Stimulated activated CD4-positive, alpha-beta T cell treated with anti-CD3 and anti-CD28 coated beads, Interleukin-4, amount 100 ng/mL, for 48 hours (primary cell): ENCODE measurements around the gene TSPAN10.

Source experiments
- DNase-seq, 2 donors: peaks; one replicate each; pipeline ENCODE4 v3.0.0-alpha.2; 2020; ENCODE audit warnings: low read depth in 2 of 2

TSPAN10 gene

DNA sequence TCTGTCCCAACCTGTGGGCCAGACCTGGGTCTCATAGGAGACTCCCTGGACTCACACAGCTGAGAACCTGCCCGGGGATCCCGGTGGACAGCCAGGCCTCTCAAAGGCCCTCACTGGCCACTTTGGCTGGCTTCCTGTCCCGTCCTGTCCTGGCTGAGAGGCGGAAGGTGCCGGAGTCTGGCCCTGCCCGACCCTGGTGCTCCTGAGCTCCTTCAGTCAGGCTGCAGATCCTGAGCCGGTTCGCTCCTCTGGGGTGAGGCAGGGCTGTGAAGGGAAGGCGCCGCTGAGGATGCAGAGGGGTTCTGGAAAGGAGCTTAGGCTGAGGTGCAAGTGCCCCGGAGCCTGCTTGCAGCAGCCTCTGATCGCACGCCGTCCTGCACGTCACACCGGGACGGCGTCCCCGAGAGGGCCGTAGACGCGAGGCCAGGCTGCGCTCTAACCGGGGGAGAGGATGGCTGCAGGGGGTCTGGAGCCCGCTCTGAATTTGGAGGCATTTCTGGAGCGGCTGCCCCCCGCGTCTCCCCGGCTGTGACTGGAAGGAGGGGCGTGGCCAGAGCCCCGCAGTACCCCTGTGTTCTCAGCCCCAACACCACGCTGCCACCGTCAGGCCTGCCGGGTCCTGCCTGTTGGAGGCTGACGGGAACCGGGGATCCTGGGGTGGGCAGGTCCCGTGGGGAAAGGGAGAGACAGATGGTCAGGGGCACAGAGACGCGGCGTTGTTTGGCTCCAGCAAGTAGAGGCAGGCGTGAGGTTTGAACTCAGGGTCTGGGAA, 51.0 kb downstream of the TSPAN10 start:
- no peak for DNase-seq

DNA sequence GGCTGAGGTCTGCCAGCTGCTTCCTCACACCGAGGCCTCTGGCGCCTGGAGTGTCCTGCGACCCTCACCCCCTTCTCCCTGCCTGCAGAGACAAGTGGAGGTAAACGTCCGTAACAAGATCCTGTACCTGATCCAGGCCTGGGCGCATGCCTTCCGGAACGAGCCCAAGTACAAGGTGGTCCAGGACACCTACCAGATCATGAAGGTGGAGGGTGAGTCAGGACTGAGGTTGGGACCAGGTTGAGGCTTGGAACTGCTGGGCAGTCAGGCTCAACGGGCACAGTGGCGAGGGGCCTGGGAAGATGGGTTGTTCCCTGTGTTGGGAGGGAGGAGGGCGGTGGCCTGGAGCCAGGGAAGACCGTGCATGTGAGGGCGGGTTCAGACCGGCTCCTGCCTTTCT, 51.6 kb downstream of the TSPAN10 start:
- no peak for DNase-seq

DNA sequence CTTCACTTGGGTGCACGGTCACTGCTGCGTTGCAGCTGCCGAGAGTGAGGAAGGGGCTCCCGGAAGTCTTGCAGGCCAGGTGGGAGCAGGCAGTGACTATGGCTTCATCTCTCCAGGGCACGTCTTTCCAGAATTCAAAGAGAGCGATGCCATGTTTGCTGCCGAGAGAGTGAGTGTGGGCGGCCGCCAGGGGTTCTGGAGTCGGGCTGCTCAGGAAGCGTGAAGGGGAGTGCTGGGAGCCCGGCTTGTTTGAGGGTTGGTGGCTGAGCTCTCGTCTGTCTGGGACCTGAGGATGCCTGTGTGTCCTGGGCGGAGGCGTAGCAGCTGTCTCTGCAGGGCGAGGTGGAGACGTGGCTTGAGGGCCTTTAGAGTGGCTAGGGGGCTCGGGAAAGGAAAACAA, 53.1 kb downstream of the TSPAN10 start:
- DNase-seq, result no peak

DNA sequence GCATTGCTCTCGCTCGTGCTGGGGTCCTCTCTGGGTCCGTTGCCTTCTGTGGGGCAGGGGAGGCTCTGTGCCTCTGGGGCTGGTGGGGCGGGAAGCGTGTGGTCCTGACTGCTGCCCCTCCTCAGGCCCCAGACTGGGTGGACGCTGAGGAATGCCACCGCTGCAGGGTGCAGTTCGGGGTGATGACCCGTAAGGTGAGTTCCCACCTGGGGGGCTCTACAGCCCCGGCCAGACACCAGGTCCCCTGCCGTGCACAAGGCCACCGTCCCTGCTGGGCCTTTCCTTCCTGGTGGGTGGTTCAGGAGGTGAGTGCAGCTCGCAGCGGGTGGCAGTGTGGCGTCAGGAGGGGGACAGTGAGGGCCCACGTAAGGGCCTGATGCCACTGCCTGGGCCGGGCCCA, 53.6 kb downstream of the TSPAN10 start:
- no peak for DNase-seq

DNA sequence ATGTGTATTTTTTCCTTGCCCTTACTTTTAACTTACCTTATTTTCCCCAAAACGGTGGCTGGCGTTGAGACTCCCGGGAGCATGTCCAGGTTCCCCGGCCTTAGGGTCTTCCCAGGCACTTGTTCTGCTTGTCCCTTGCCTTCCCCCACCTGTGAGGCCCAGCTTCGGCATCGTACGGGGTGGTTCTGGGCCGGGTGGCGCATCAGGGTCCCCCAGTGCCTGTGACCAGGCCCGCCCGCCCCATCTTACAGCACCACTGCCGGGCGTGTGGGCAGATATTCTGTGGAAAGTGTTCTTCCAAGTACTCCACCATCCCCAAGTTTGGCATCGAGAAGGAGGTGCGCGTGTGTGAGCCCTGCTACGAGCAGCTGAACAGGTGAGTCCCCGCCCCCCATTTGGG, 54.2 kb downstream of the TSPAN10 start:
- no peak for DNase-seq

DNA sequence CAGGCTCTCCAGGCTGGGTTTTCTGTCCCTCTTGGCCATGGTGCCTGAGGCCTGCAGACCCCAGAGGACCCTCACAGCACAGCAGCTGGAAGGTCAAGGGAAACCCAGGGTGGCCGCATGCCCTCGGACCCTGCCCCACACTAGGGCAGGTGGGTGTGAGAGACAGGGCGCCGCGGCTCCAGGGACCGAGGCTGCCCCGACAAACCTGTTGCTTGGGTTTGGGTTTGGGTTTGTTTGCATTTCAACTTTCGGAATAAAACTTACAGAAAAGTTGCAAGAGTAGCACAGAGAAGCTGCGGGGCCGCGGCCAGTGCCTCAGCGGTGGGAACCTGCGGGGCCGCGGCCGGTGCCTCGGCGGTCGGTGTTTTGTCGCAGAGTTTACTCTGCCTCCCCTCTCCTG, 54.6 kb downstream of the TSPAN10 start:
- no peak for DNase-seq

DNA sequence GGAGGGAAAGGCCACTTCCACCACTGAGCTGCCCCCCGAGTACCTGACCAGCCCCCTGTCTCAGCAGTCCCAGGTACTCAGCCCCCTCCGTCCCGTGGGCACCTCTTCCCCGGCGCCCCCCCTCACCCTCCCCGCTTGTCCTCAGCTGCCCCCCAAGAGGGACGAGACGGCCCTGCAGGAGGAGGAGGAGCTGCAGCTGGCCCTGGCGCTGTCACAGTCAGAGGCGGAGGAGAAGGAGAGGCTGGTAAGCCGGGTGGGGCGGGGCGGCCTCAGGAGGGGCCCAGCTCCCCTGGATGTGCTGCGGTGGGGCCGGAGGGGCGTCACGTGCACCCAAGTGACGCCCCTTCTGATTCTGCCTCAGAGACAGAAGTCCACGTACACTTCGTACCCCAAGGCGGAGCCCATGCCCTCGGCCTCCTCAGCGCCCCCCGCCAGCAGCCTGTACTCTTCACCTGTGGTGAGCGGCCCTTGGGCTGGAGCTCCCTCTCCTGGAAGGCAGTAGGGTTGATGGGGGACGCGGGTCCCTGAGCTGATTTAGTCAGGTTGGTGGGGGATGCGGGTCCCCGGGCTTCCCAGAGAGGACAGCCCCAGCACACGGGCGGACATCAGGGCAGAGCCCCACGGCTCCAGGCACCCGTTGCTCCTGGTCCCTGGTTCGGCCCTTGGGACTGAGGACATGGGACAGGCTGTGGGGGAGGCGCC, 56.7 kb downstream of the TSPAN10 start:
- DNase-seq, result no peak

DNA sequence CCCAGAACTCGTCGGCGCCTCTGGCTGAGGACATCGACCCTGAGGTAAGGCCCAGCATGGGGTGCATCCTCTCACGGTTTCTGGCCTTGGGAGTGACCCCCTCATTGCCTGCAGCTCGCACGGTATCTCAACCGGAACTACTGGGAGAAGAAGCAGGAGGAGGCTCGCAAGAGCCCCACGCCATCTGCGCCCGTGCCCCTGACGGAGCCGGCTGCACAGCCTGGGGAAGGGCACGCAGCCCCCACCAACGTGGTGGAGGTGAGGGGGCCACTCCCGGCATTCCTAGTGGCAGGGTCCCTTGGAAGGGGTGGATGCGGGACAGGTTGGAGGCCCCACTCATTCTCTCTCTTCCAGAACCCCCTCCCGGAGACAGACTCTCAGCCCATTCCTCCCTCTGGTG, 57.8 kb downstream of the TSPAN10 start:
- no peak for DNase-seq

DNA sequence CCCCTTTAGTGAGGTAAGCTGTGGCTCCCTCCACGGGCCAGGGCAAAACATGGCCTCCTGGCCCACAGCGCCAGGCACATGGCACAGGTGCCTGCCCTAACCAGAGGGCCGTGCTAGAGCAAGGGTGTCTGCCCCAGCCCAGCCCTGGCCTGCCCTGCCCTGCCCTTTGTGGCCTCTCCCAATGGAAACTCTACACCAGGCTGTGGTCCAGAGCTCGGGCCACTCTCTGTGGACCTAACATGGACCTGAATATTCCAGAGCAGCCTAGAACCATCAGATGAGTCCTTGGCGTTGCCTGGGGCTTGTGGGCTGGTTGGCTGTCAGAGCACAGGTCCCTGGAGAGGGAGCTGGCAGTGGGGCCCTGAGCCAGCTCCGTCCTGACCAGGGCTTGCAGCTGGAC, 58.2 kb downstream of the TSPAN10 start:
- DNase-seq, result no peak

DNA sequence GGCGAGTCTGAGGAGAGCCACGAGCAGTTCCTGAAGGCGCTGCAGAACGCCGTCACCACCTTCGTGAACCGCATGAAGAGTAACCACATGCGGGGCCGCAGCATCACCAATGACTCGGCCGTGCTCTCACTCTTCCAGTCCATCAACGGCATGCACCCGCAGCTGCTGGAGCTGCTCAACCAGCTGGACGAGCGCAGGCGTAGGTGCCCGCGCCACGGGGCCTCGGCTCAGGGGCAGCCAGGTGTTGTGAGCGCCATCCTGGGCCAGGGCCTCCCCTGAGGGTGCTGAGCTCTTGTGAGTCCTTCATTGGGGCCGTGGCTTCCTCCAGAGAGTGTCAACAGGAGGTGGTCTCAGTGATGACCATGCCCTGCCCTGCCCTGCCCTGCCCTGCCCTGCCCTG, 58.8 kb downstream of the TSPAN10 start:
- no peak for DNase-seq

DNA sequence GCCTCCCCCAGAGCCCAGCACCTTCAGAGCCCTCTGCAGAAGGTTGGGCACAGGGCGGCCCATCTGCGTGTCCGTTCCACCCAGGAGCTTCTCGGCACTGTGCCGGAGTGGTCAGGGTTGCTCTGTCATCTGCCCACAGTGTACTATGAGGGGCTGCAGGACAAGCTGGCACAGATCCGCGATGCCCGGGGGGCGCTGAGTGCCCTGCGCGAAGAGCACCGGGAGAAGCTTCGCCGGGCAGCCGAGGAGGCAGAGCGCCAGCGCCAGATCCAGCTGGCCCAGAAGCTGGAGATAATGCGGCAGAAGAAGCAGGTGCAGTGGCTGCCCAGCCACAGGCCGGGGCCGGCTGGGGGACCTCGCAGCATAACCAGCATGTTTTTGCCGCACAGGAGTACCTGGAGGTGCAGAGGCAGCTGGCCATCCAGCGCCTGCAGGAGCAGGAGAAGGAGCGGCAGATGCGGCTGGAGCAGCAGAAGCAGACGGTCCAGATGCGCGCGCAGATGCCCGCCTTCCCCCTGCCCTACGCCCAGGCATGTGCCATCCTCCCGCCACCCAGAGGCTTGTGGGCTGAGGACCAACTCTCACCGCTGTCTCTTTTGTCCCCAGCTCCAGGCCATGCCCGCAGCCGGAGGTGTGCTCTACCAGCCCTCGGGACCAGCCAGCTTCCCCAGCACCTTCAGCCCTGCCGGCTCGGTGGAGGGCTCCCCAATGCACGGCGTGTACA, 59.4 kb downstream of the TSPAN10 start:
- no peak for DNase-seq

DNA sequence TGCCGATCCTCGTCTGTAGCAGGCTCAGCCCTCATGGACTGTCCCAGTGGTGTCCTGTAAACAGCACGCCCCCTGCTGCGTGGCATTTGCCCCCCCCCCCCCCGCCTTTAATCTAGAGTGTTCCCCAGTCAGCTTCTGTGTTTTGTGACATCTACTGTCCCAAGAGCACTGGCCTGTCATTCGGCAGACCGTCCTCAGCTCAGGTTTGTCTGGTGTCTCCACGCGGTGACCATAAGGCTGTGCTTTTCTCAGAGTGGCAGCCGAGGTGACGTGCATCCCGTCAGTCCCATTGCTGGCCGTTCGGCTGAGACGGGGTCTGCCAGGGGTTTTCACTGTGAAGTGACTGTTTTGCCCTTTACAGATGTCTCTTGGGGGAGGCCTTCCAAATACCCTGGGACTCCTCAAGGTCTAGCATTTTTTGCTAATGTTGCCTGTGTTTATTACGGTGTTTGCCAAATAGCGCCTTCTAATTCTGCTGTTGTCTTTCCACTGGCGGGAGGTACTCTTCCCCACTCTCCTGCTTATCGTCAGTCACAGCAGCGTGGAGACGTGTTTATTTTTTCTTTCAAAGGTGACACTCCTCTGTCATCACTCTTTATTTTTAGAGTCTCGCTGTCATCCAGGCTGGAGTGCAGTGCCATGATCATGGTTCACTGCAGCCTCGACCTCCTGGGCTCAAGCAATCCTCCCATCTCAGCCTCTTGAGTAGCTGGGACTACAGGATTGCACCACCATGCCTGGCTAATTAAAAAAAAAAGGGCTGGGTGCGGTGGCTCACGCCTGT, 60.5 kb downstream of the TSPAN10 start:
- DNase-seq, result no peak
